GM18861 (cell line): ENCODE results near the gene NFATC4.
"Not testable (repeated sequence)": the region's sequence is repeated elsewhere in the genome, so short reads cannot be mapped to it uniquely, and the experiment has no call there.

Source experiments
- ATAC-seq: cut with Tn5 transposase; IDR thresholded peaks from one replicate; pipeline ENCODE4 v1.9.1; 2021; ENCODE audit not compliant: unreplicated experiment

Gene NFATC4

DNA sequence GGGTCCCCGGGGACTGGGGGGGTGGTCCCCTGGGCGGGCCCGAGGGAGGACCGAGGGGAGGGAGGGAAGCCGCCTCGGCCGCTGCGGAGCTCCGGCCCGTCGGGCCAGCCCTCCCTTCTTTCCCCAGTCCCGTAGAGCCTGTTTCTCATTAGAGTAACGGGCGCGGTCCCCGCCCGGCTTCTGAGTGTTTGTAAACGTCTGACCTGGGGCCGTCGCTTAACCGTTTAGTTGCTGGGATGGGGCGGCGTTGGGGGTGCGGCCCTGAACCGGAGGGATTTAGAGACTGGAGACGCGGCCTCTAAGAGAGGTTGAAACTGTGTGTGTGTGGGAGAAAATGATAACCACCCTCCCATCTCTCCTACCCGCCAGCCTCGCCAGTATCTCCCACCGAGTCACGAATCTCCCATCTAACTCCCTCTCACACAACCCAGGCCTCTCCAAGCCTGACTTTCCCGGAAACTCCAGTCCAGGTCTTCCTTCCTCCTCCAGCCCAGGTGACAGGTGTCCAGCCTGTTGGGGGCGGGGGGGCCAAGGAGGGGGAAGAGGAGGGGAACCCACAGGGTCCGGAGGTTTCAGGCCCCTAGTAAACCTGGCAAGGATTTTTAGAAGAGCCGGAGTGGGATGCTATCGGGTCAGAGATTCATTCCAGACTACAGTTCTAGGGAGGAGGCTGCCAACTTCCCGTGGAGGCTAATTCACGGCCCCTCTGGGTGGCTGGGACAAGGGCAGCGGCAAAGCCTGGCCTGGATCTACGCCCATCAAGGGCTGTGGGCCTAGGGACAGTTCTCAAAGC is 1.1 kb upstream of the NFATC4 start:
- ATAC-seq, result peak; percentile 53

DNA sequence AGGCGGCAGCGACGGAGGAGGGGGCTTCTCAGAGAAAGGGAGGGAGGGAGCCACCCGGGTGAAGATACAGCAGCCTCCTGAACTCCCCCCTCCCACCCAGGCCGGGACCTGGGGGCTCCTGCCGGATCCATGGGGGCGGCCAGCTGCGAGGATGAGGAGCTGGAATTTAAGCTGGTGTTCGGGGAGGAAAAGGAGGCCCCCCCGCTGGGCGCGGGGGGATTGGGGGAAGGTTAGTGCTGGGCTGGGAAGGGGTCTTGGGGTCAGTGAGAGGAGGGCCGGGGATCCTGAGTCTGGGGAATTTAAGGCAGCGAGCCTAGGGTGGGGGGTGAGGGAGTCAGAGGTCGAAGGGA is 203 bp downstream of the NFATC4 start:
- ATAC-seq, result no peak

- ATAC-seq, result no peak
These were observed 723 bp downstream of the NFATC4 start for GRCh38 chr14:24368562-24369252.

DNA sequence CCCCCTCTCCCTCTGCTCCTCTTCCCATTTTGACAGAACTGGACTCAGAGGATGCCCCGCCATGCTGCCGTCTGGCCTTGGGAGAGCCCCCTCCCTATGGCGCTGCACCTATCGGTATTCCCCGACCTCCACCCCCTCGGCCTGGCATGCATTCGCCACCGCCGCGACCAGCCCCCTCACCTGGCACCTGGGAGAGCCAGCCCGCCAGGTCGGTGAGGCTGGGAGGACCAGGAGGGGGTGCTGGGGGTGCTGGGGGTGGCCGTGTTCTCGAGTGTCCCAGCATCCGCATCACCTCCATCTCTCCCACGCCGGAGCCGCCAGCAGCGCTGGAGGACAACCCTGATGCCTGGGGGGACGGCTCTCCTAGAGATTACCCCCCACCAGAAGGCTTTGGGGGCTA is 1.5 kb downstream of the NFATC4 start:
- no peak for ATAC-seq

GRCh38 chr14:24369907-24370687 is 2.1 kb downstream of the NFATC4 start:
- no peak for ATAC-seq

DNA sequence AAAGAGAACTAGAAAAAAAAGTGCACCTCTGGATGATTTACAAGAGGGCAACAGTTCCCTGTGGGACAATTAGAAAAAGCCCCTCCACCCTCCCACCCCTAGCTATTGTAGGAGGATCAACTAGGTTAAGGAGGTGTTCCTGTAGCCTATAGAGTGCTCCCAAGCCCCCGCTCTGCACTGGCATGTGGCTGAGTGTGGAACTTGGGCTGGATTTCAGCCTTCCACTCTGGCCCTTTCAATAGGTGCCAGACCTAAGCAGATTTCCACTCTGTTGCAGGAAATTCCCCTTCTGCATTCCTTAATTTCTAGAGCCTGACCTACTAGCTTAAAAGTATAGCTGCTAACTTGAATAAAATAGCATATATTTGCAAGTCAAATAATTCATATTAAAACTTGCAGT is 2.8 kb downstream of the NFATC4 start:
- ATAC-seq, result no peak

DNA sequence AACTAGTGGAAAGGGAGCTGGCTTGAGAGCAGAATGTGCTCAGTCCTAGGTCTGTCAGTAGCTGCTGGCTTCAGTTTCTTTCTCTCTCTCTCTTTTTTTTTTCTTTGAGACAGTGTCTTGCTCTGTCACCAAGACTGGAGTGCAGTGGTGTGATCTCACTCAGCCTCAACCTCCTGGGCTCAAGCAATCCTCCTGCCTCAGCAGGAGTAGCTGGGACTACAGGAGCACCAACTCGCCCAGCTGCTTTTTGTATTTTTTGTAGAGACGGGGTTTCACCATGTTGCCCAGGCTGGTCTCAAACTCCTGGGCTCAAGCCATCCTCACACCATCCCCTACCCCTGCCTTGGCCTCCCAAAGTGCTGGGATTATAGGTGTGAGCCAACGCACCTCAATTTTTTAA is 3.6 kb downstream of the NFATC4 start:
- not testable (repeated sequence) for ATAC-seq

DNA sequence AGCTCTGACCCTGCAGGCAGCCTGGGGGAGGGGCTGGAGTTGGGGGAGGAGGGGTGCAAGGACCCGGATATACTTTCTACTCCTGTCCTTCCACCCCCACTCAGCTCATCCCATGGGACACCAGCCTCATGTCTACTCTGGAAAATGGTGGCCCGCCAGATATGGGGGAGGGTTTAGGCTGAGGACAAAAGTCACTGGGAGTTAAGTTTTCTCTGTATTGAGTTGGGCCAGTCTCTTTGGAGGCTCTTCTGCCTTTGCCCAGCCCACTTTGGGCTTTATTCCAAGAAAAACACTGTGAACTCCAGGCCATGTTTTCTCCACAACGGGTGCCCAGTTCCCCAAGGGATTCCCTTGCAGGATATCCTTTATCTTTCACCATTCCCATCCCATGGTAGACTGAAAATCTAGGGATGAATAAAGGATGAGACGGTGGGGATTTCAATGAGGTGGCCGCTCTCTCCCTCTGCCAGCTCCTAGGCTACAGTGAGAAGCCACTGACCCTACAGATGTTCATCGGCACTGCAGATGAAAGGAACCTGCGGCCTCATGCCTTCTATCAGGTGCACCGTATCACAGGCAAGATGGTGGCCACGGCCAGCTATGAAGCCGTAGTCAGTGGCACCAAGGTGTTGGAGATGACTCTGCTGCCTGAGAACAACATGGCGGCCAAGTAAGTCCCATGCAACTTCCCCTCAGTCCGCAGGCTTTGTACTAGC is 4.9 kb downstream of the NFATC4 start:
- ATAC-seq, result no peak

DNA sequence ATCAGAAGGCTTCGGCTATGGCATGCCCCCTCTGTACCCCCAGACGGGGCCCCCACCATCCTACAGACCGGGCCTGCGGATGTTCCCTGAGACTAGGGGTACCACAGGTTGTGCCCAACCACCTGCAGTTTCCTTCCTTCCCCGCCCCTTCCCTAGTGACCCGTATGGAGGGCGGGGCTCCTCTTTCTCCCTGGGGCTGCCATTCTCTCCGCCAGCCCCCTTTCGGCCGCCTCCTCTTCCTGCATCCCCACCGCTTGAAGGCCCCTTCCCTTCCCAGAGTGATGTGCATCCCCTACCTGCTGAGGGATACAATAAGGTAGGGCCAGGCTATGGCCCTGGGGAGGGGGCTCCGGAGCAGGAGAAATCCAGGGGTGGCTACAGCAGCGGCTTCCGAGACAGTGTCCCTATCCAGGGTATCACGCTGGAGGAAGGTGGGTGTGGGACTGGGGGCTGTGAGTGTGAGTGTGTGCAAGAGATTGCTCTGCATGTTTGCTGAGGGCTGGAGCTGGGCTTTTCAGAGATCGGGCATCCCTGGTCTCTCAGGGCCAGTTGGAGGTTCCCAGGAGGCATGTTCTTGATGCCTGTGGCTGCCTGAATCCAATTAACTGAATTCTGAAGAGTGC is 8.6 kb downstream of the NFATC4 start:
- ATAC-seq, result no peak

- no peak for ATAC-seq
These were observed 9.1 kb downstream of the NFATC4 start for GRCh38 chr14:24377126-24377525.

DNA sequence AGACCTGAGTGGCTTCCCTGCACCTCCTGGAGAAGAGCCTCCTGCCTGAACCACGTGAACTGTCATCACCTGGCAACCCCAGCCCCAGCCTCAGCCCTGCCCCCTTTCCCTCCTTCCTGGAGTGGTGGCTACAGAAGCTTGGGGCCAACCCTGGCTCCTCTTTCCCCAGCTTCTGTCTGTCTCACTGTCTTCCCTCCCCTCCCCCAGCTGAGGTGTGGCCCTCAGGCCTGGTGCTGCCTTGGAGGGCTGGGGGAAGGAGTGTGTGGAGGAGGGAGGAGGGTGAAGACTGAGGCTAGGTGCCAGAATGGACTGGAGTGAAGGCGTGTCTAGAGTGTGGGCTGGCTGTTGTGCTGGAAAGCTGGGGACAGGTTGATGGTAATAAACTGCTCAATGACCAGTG is 9.7 kb downstream of the NFATC4 start:
- no peak for ATAC-seq

- ATAC-seq, result no peak
These were observed 10.3 kb downstream of the NFATC4 start for GRCh38 chr14:24378327-24378726.

GRCh38 chr14:24378981-24379906 is 11.3 kb downstream of the NFATC4 start:
- no peak for ATAC-seq

GRCh38 chr14:24379907-24380730 is 12.1 kb downstream of the NFATC4 start:
- ATAC-seq, result no peak

DNA sequence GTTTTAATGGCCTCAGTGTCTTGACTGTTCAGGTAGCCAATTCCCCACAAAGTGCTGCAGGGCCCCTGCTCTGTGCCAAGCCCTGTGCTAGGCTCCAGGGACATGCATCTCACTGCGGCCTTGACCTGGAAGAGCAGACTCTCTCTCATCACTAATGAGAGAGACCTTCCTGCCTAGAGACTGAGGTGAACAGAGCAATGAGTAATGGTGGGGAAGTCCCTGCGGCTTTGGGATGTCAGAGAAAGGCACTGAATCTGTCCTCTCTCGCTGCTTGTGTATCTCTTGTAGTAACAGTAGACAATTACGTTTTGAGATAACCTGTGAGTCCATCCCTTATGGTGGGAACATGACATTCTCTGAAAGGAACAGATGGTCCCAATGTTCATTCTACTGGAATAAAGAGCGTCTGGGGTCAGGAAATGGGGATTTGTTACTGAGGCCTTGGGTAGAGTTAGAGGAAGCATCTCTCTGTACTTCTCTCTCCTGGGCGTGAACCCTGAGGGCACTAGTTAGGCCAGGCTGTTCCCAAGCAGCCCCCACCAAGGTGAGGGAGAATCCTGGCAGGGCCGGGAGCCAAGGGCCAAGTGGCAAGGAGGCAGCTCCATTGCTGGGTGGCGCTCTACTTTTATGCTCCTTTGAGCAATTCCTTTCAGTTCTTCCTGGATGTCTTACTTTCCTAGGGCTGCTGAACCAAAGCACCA is 13.5 kb downstream of the NFATC4 start:
- ATAC-seq, result no peak

- no peak for ATAC-seq
These were observed 14.0 kb downstream of the NFATC4 start for GRCh38 chr14:24382064-24382371.

- ATAC-seq, result no peak
These were observed 16.2 kb downstream of the NFATC4 start for GRCh38 chr14:24384169-24384568.

DNA sequence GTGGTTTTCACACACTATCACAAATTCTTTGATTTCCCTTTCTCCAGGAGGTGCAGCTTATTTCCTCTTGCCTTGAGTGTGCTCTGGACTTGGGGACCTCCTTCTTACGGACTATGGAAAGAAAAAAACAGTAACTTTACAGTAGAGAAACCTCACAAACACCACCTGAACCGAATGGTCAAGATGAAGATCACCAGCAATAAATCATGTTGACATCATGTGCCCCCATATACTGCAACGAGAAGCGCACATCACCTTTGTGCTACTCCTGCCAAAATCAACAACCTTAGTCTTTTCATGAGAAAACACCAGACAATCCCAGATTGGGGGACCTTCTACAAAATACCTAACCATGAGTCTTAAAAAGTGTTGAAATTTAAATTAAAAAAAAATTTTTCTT is 17.5 kb downstream of the NFATC4 start:
- no peak for ATAC-seq

GRCh38 chr14:24387009-24387345 is 19.0 kb downstream of the NFATC4 start:
- ATAC-seq, result no peak
